Smooth muscle cell of the coronary artery (primary cell): Measurements from ENCODE around the gene YY1. TPM values are rescaled to one million over a fixed set of nuclear protein-coding genes. Genes with fewer than 3 reads are reported as not detected.

Source experiments
- total RNA-seq: library from RNA; depleted of rRNA; stranded (reverse); fragments of >200 nt; gene quantifications from 2 replicates; pipeline ENCODE4 v1.2.3, GENCODE V29; 2014; ENCODE audit warnings: low replicate concordance

Gene YY1
- 33.7 and 34.7 TPM in 2 replicates for total RNA-seq

GRCh38 chr14:100238419-100239210 lies at the start of gene YY1:
Gene YY1, plus strand, starts transcription at chr14:100239144. Its CDS starts 101 bp downstream, at chr14:100239245.

GRCh38 chr14:100306101-100306997 lies 67.4 kb downstream of the YY1 start, which contains the start of gene SLC25A29:
Gene SLC25A29, minus strand, starts transcription at chr14:100306444. Its CDS starts 212 bp downstream, at chr14:100306232.

GRCh38 chr14:100323121-100323941 lies 84.4 kb downstream of the YY1 start, which contains the start of gene SLC25A47:
Gene SLC25A47, plus strand, starts transcription at chr14:100323339. Its CDS starts 76 bp downstream, at chr14:100323415.

Other genes starting within 250 kb of the YY1 start
- 19.8 and 23.1 TPM in 2 replicates for gene EVL, start 173.7 kb upstream of the YY1 start, total RNA-seq
- gene DEGS2, start 79.5 kb upstream of the YY1 start, total RNA-seq, result 0.08 and 0.12 TPM in 2 replicates
- gene SLC25A29, start 67.3 kb downstream of the YY1 start, total RNA-seq, result 21.7 and 26.2 TPM in 2 replicates
- not detected in 2 replicates for gene SLC25A47, start 84.2 kb downstream of the YY1 start, total RNA-seq
- 11.8 and 23.9 TPM in 2 replicates for gene WDR25, start 137.3 kb downstream of the YY1 start, total RNA-seq